ENCODE measurements around the gene TMEM26. TPM values are rescaled to one million over a fixed set of nuclear protein-coding genes. Genes with fewer than 3 reads are reported as not detected.

TMEM26 gene
- total and polyA plus RNA-seq, 2 of the 8 experiments (the other 6 are each of a cell fraction or from before 2014, with no cell fraction given): 1.6 to 2.8 TPM

DNA sequence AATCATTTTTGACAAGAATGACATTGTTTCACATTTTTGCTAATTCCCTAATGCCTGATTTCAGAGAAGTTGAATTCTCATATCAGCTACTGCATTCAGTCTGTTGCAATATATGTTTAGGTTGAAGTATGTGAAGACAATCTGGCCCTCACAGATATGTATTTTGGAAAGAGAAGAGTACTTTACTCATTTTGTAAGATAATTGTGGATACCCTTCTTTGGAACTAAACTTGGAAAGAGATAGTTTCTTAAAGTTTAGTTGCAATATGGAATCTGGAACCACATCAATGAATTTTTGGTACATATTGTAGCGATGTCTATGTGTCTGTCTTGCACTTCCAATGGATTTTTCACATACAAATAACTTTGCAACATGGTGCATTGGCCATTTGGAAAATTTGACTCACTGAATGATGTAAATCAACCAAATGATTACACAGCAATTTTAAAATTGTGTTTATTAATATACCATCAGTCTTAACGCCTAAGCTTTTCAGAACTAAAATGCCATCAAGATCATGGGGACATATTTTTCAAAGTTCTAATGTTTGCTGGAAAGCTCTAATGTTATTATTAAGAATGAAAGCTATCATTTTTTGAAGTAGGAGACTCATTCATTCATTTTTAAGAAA lies 39.3 kb upstream of the TMEM26 start:
- WGBS, 2 experiments (ENCODE audit: extremely low coverage in 1 of 2, insufficient coverage in 1 of 2, insufficient read length in 1 of 2, insufficient replicate concordance in 2 of 2, low coverage in 1 of 2, low lambda C conversion rate in 2 of 2, missing lambda C conversion rate in 1 of 2): 85% methylated on average over 2 of the region's 2 CpGs; no CpG with 5 or more reads in 1 of the 2 experiments
- no peaks in the 10 kb centered on the region for H3K9me3 ChIP-seq (ENCODE audit: insufficient read depth in 2 of 2, low read depth in 1 of 2, low read length in 1 of 2)
- H4K5ac ChIP-seq (ENCODE audit: insufficient read length, low read depth, low read length): no peak overlapping the region
- H2BK20ac ChIP-seq (ENCODE audit: low read length): no peak overlapping the region
- H2AK5ac ChIP-seq (ENCODE audit: low read depth, low read length): no peak overlapping the region
- ChIA-PET POLR2A (ENCODE audit: partially characterized antibody) (no interaction called here), CTCF (ENCODE audit: partially characterized antibody) (interaction anchor here (0.6 kb wide), 1 partner anchor 95 kb away, joined by 3 read pairs; no protein-coding TSS in a partner anchor)
- H3K27me3 ChIP-seq (replicated peaks in 1 of 4; ENCODE audit: control insufficient read depth in 3 of 4, extremely low read depth in 1 of 4, insufficient read depth in 3 of 4, low read length in 3 of 4): no peaks in the 10 kb centered on the region
- no peak overlapping the region for H3K18ac ChIP-seq (ENCODE audit: extremely low read depth, low read length)
- FAIRE-seq (no peak), DNase-seq (ENCODE audit: low read depth in 1 of 2, low spot score in 2 of 2) (no peak)
- TF ChIP-seq CHD1 (IDR thresholded peaks at IDR 0.05; ENCODE audit: low read depth, low read length) (no peak), HDAC6 (IDR thresholded peaks at IDR 0.05; ENCODE audit: low read depth, low read length) (no peak), JUN (IDR thresholded peaks at IDR 0.05; ENCODE audit: low read depth, low read length) (no peak), ATF3 (IDR thresholded peaks at IDR 0.05; ENCODE audit: insufficient read depth, low read depth, low read length) (no peak)
- H3K4me2 ChIP-seq (ENCODE audit: insufficient read depth in 1 of 2, low read depth in 2 of 2, low read length in 2 of 2): no peak overlapping the region
- no peak overlapping the region for H3K14ac ChIP-seq (ENCODE audit: insufficient read length)
- no peak overlapping the region for H2AFZ ChIP-seq (ENCODE audit: low read length)
- no peak overlapping the region for H3K4me3 ChIP-seq (ENCODE audit: extremely low read depth in 1 of 4, insufficient read depth in 2 of 4, low read depth in 3 of 4, low read length in 4 of 4)
- no peak overlapping the region for H4K8ac ChIP-seq (ENCODE audit: extremely low read depth, insufficient read depth, low read length)
- H3K27ac ChIP-seq (ENCODE audit: low read depth, low read length): no peak overlapping the region
- no peaks in the 10 kb centered on the region for H4K20me1 ChIP-seq (replicated peaks in 1 of 2; ENCODE audit: control insufficient read depth in 1 of 2, insufficient read depth in 2 of 2, low read length in 2 of 2)
- no peak overlapping the region for H3K23ac ChIP-seq (ENCODE audit: insufficient read length)
- no peak overlapping the region for H3K56ac ChIP-seq (replicated peaks; ENCODE audit: insufficient read length, low read depth, low read length)
- no peaks in the 10 kb centered on the region for H3K36me3 ChIP-seq (ENCODE audit: control insufficient read depth in 2 of 4, insufficient read depth in 4 of 4, low read length in 3 of 4)
- H3K23me2 ChIP-seq (ENCODE audit: low read depth, low read length): no peaks in the 10 kb centered on the region
- no peaks in the 10 kb centered on the region for H3K79me1 ChIP-seq (ENCODE audit: low read depth, low read length)
- no peaks in the 10 kb centered on the region for H3K4me1 ChIP-seq (replicated peaks in 1 of 4; ENCODE audit: control insufficient read depth in 3 of 4, insufficient read depth in 4 of 4, low read length in 3 of 4)
- no peak overlapping the region for H2BK5ac ChIP-seq (ENCODE audit: low read depth, low read length)
- no peaks in the 10 kb centered on the region for H3K79me2 ChIP-seq (ENCODE audit: control insufficient read depth in 1 of 2, insufficient read depth in 2 of 2, low read length in 2 of 2)
- no peak overlapping the region for H2BK15ac ChIP-seq (ENCODE audit: low read length)
- H3K9ac ChIP-seq (replicated peaks in 1 of 4; ENCODE audit: extremely low read depth in 1 of 4, low read depth in 3 of 4, low read length in 3 of 4): no peak overlapping the region
- no peak overlapping the region for H3K4ac ChIP-seq (replicated peaks; ENCODE audit: insufficient read length, low read depth, low read length)
- H2BK12ac ChIP-seq (ENCODE audit: low read depth, low read length): no peak overlapping the region
- no peak overlapping the region for H4K91ac ChIP-seq (replicated peaks; ENCODE audit: insufficient read length, low read length)
- no peak overlapping the region for H2BK120ac ChIP-seq (replicated peaks; ENCODE audit: low read depth, low read length)
